Nephron progenitor cell (in vitro differentiated cells): Measurements from ENCODE around the gene ADORA1.
A peak's percentile ranks its signal among the peaks of the same experiment; 100 is the strongest.

Experiments
- DNase-seq: peaks from one replicate; pipeline ENCODE4 v3.0.0; 2021
- H3K27ac Mint-ChIP-seq: 2 replicates; pipeline ENCODE4 v1.8.0; 2021; ENCODE audit warnings: mild to moderate bottlenecking, moderate library complexity, mixed read lengths
- H3K27me3 Mint-ChIP-seq: 2 replicates; pipeline ENCODE4 v1.8.0; 2021; ENCODE audit warnings: mild to moderate bottlenecking, low read depth, mixed read lengths; ENCODE audit not compliant: poor library complexity
- H3K36me3 Mint-ChIP-seq: 2 replicates; pipeline ENCODE4 v1.8.0; 2021; ENCODE audit warnings: low read depth, mixed read lengths
- H3K4me1 Mint-ChIP-seq: 2 replicates; pipeline ENCODE4 v1.8.0; 2021; ENCODE audit warnings: mixed read lengths
- H3K4me3 Mint-ChIP-seq: 2 replicates; pipeline ENCODE4 v1.8.0; 2021; ENCODE audit warnings: mild to moderate bottlenecking, moderate library complexity, mixed read lengths
- H3K9me3 Mint-ChIP-seq: 2 replicates; pipeline ENCODE4 v1.8.0; 2021; ENCODE audit warnings: mild to moderate bottlenecking, moderate library complexity, mixed read lengths
- TF ChIP-seq, protein P1 (sequence below): fragments of 200-600 bp; sonication (generic); IDR thresholded peaks from 2 replicates; pipeline ENCODE4 v1.5.0; 2021; ENCODE audit warnings: antibody characterized with exemption

The ADORA1 gene

DNA sequence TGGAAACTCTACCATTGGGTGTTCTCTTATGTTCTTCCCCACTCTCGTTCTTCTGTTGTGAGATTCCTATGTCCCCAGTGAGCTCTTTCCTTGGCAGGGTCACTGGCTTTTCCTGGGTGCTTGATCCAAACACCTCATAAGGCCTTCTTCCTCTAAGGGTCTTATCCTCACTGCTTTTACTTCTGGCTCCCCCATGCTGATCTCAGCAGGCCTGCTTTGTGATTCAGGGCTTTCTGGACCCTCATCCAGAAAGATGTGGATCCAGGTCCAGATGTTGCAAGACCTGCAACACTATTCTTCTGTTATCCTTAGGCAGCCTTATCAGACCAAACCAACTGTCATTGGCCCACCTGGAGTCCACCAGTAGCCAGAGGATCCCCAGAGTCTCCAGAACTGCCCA, 30.5 kb upstream of the ADORA1 start:
- peaks cover 19% of the 10 kb centered on the region for H3K4me1 Mint-ChIP-seq
- peaks cover 9% of the 10 kb centered on the region for H3K27me3 Mint-ChIP-seq
- TF ChIP-seq, protein P1, sequence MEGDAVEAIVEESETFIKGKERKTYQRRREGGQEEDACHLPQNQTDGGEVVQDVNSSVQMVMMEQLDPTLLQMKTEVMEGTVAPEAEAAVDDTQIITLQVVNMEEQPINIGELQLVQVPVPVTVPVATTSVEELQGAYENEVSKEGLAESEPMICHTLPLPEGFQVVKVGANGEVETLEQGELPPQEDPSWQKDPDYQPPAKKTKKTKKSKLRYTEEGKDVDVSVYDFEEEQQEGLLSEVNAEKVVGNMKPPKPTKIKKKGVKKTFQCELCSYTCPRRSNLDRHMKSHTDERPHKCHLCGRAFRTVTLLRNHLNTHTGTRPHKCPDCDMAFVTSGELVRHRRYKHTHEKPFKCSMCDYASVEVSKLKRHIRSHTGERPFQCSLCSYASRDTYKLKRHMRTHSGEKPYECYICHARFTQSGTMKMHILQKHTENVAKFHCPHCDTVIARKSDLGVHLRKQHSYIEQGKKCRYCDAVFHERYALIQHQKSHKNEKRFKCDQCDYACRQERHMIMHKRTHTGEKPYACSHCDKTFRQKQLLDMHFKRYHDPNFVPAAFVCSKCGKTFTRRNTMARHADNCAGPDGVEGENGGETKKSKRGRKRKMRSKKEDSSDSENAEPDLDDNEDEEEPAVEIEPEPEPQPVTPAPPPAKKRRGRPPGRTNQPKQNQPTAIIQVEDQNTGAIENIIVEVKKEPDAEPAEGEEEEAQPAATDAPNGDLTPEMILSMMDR, result no peak
- no peak overlapping the region for H3K27ac Mint-ChIP-seq
- peaks cover 25% of the 10 kb centered on the region for H3K36me3 Mint-ChIP-seq
- DNase-seq, result no peak
- H3K4me3 Mint-ChIP-seq, result no peak overlapping the region
- H3K9me3 Mint-ChIP-seq, result peaks cover 47% of the 10 kb centered on the region

GRCh38 chr1:203098445-203098844, 29.1 kb upstream of the ADORA1 start:
- Mint-ChIP-seq H3K36me3 (peaks cover 25% of the 10 kb centered on the region), H3K4me1 (peaks cover 29% of the 10 kb centered on the region), H3K4me3 (no peak overlapping the region), H3K27me3 (peaks cover 5% of the 10 kb centered on the region), H3K9me3 (peaks cover 44% of the 10 kb centered on the region), H3K27ac (no peak overlapping the region)
- TF ChIP-seq, protein P1, result no peak
- no peak for DNase-seq

DNA sequence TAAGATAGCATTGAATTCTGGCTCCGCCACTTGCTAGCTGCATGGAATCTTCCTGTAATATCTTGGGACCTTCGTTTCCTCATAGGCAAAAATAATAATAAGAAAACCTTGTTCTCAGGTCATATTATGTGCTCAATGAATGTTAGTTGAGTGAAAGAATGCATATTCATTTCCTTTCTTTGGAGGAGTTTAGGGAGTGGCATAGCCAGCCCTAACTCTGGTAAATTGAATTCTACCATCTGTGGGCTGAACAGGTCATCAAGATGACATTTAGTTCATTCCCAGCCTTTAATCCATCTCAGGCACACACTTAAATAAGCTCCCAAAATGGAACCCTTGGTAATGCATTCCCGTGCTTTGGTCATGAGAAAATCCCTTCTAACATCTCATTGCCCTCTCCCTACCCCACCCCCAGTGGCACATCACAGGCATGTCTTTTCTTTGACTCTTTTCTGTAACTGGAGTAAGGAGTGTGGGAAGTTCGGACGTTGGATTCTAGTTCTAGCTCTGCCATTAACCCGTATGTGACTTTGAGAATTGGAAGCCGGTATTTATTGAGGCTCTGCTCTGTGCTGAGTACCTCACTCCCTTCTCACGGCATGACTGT, 28.5 kb upstream of the ADORA1 start:
- DNase-seq, result no peak
- no peak overlapping the region for H3K4me3 Mint-ChIP-seq
- H3K27me3 Mint-ChIP-seq, result peaks cover 5% of the 10 kb centered on the region
- peaks cover 25% of the 10 kb centered on the region for H3K36me3 Mint-ChIP-seq
- H3K4me1 Mint-ChIP-seq, result peaks cover 30% of the 10 kb centered on the region
- H3K27ac Mint-ChIP-seq, result no peak overlapping the region
- TF ChIP-seq, protein P1, result no peak
- peaks cover 39% of the 10 kb centered on the region for H3K9me3 Mint-ChIP-seq

GRCh38 chr1:203099805-203100515, 27.6 kb upstream of the ADORA1 start:
- peaks cover 33% of the 10 kb centered on the region for H3K9me3 Mint-ChIP-seq
- H3K27me3 Mint-ChIP-seq, result peaks cover 5% of the 10 kb centered on the region
- H3K4me3 Mint-ChIP-seq, result no peak overlapping the region
- DNase-seq, result no peak
- TF ChIP-seq, protein P1, result no peak
- peaks cover 30% of the 10 kb centered on the region for H3K4me1 Mint-ChIP-seq
- no peak overlapping the region for H3K27ac Mint-ChIP-seq
- peaks cover 19% of the 10 kb centered on the region for H3K36me3 Mint-ChIP-seq

- H3K4me3 Mint-ChIP-seq, result no peak overlapping the region
- H3K36me3 Mint-ChIP-seq, result peaks cover 17% of the 10 kb centered on the region
- peaks cover 9% of the 10 kb centered on the region for H3K27me3 Mint-ChIP-seq
- peak overlapping the region; percentile 79 for H3K27ac Mint-ChIP-seq
- no peak for DNase-seq
- TF ChIP-seq, protein P1, result no peak
- H3K4me1 Mint-ChIP-seq, result peaks cover 30% of the 10 kb centered on the region
- H3K9me3 Mint-ChIP-seq, result peaks cover 33% of the 10 kb centered on the region
Observed at GRCh38 chr1:203100516-203100869, 27.0 kb upstream of the ADORA1 start.
